Stimulated activated CD8-positive, alpha-beta memory T cell treated with anti-CD3 and anti-CD28 coated beads, Interleukin-2, amount 100 ng/mL, for 1 hour (primary cell): ENCODE results near the gene NUMB.
A peak's percentile ranks its signal among the peaks of the same experiment; 100 is the strongest.

ENCODE experiments used
- DNase-seq, 2 donors: peaks; one replicate each; pipeline ENCODE4 v3.0.0-alpha.2; 2020; ENCODE audit warnings: low read depth in 2 of 2

The NUMB gene

GRCh38 chr14:73245480-73246325, 212.6 kb downstream of the NUMB start:
- peak in 1 of 2 donors; percentile 26 for DNase-seq

GRCh38 chr14:73244541-73245290, 213.6 kb downstream of the NUMB start:
- DNase-seq = no peak

- no peak for DNase-seq
Observed at GRCh38 chr14:73243748-73244147, 214.6 kb downstream of the NUMB start.

- DNase-seq = no peak
Observed at GRCh38 chr14:73243341-73243740, 215.0 kb downstream of the NUMB start.

- DNase-seq = no peak
Observed at GRCh38 chr14:73242357-73242901, 215.9 kb downstream of the NUMB start.

- no peak for DNase-seq
Observed at GRCh38 chr14:73241481-73242165, 216.7 kb downstream of the NUMB start.

- no peak for DNase-seq
Observed at GRCh38 chr14:73240816-73241480, 217.4 kb downstream of the NUMB start.

- DNase-seq = no peak
Observed at GRCh38 chr14:73239393-73240241, 218.7 kb downstream of the NUMB start.

- no peak for DNase-seq
Observed at GRCh38 chr14:73238941-73239340, 219.4 kb downstream of the NUMB start.

- DNase-seq = no peak
Observed at GRCh38 chr14:73238424-73238852, 219.9 kb downstream of the NUMB start.

- DNase-seq = no peak
Observed at GRCh38 chr14:73237786-73238423, 220.4 kb downstream of the NUMB start.

GRCh38 chr14:73237219-73237785, 221.0 kb downstream of the NUMB start, which contains the start of gene PAPLN:
PAPLN (plus strand) TSS chr14:73237506; CDS start chr14:73239779, 2,273 bp downstream.
- no peak for DNase-seq

GRCh38 chr14:73236752-73237218, 221.6 kb downstream of the NUMB start:
- DNase-seq = no peak

GRCh38 chr14:73236157-73236556, 222.2 kb downstream of the NUMB start:
- DNase-seq = no peak

GRCh38 chr14:73235531-73236155, 222.7 kb downstream of the NUMB start:
- DNase-seq = no peak

- DNase-seq = no peak
Observed at GRCh38 chr14:73234586-73235394, 223.6 kb downstream of the NUMB start.

- no peak for DNase-seq
Observed at GRCh38 chr14:73234029-73234428, 224.3 kb downstream of the NUMB start.

GRCh38 chr14:73233564-73233963, 224.8 kb downstream of the NUMB start:
- no peak for DNase-seq
